Measurements from ENCODE around the gene ETV5.

GRCh38 chr3:186003610-186004009, 105.3 kb downstream of the ETV5 start:
- TF ChIP-seq CTCF (conservative IDR thresholded peaks at IDR 0.05; ENCODE audit: low read depth, low read length) (no peak), FOS (IDR thresholded peaks at IDR 0.05; ENCODE audit: low read depth, low read length) (no peak), CEBPB (IDR thresholded peaks at IDR 0.05; ENCODE audit: low read depth, low read length) (no peak), RFX5 (IDR thresholded peaks at IDR 0.05; ENCODE audit: low read depth, low read length) (no peak), RAD21 (IDR thresholded peaks at IDR 0.05; ENCODE audit: low read length) (no peak), POLR2A (IDR thresholded peaks at IDR 0.05; ENCODE audit: low read depth, low read length) (no peak), NFE2L2 (IDR thresholded peaks at IDR 0.05; ENCODE audit: low read depth, low read length) (no peak), BHLHE40 (IDR thresholded peaks at IDR 0.05; ENCODE audit: low read depth, low read length) (no peak), RCOR1 (IDR thresholded peaks at IDR 0.05; ENCODE audit: insufficient replicate concordance, low read length) (no peak), USF2 (IDR thresholded peaks at IDR 0.05; ENCODE audit: low read depth, low read length) (no peak), CHD1 (IDR thresholded peaks at IDR 0.05; ENCODE audit: low read depth, low read length) (no peak), ELK1 (IDR thresholded peaks at IDR 0.05; ENCODE audit: borderline replicate concordance, low read depth, low read length) (no peak), SMC3 (IDR thresholded peaks at IDR 0.05; ENCODE audit: low read depth, low read length) (no peak)

All from IMR-90 (cell line).